Stimulated activated naive CD8-positive, alpha-beta T cell treated with anti-CD3 and anti-CD28 coated beads, Interleukin-15, Interleukin-2, amounts not matched to agents 100 ng/mL and 50 ng/mL, for 24 hours (primary cell): ENCODE results near the gene PRR20G.
"Not testable (repeated sequence)": the region's sequence is repeated elsewhere in the genome, so short reads cannot be mapped to it uniquely, and the experiment has no call there.

ENCODE experiments used
- H3K27ac Mint-ChIP-seq: one replicate; pipeline ENCODE4 v1.8.0; 2021; ENCODE audit warnings: mild to moderate bottlenecking, mixed read lengths
- H3K27me3 Mint-ChIP-seq: one replicate; pipeline ENCODE4 v1.8.0; 2021; ENCODE audit warnings: mixed read lengths
- H3K36me3 Mint-ChIP-seq: one replicate; pipeline ENCODE4 v1.8.0; 2021; ENCODE audit warnings: low read depth, mixed read lengths
- H3K4me1 Mint-ChIP-seq: one replicate; pipeline ENCODE4 v1.8.0; 2021; ENCODE audit warnings: low read depth, mixed read lengths
- H3K4me3 Mint-ChIP-seq: one replicate; pipeline ENCODE4 v1.8.0; 2021; ENCODE audit warnings: mild to moderate bottlenecking, mixed read lengths
- H3K9me3 Mint-ChIP-seq: one replicate; pipeline ENCODE4 v1.8.0; 2021; ENCODE audit warnings: mixed read lengths

The PRR20G gene

GRCh38 chr3:127308821-127309220, 21.0 kb upstream of the PRR20G start:
- not testable (repeated sequence) for H3K27ac Mint-ChIP-seq, H3K36me3 Mint-ChIP-seq, H3K4me1 Mint-ChIP-seq, H3K4me3 Mint-ChIP-seq, H3K9me3 Mint-ChIP-seq
- peaks cover 12% of the 10 kb centered on the region for H3K27me3 Mint-ChIP-seq

GRCh38 chr3:127307916-127308315, 20.1 kb upstream of the PRR20G start:
- Mint-ChIP-seq H3K4me1 (no peaks in the 10 kb centered on the region), H3K4me3 (no peak overlapping the region)

GRCh38 chr3:127307112-127307835, 19.4 kb upstream of the PRR20G start:
- no peak overlapping the region for H3K27ac Mint-ChIP-seq
- H3K27me3 Mint-ChIP-seq = peaks cover 12% of the 10 kb centered on the region

More at GRCh38 chr3:127307916-127308315, 20.1 kb upstream of the PRR20G start:
- no peak overlapping the region for H3K27ac Mint-ChIP-seq
- no peaks in the 10 kb centered on the region for H3K36me3 Mint-ChIP-seq
- H3K27me3 Mint-ChIP-seq = peaks cover 12% of the 10 kb centered on the region
- no peaks in the 10 kb centered on the region for H3K9me3 Mint-ChIP-seq

GRCh38 chr3:127306361-127307111, 18.7 kb upstream of the PRR20G start:
- Mint-ChIP-seq H3K9me3 (no peaks in the 10 kb centered on the region), H3K27me3 (peaks cover 9% of the 10 kb centered on the region), H3K4me1 (no peaks in the 10 kb centered on the region), H3K27ac (no peak overlapping the region), H3K4me3 (no peak overlapping the region), H3K36me3 (no peaks in the 10 kb centered on the region)

More at GRCh38 chr3:127307112-127307835, 19.4 kb upstream of the PRR20G start:
- H3K36me3 Mint-ChIP-seq = no peaks in the 10 kb centered on the region
- no peaks in the 10 kb centered on the region for H3K9me3 Mint-ChIP-seq
- H3K4me3 Mint-ChIP-seq = no peak overlapping the region
- no peaks in the 10 kb centered on the region for H3K4me1 Mint-ChIP-seq

- peaks cover 8% of the 10 kb centered on the region for H3K27me3 Mint-ChIP-seq
- H3K4me3 Mint-ChIP-seq = no peak overlapping the region
- no peak overlapping the region for H3K27ac Mint-ChIP-seq
- no peaks in the 10 kb centered on the region for H3K4me1 Mint-ChIP-seq
- H3K36me3 Mint-ChIP-seq = no peaks in the 10 kb centered on the region
- H3K9me3 Mint-ChIP-seq = no peaks in the 10 kb centered on the region
These were observed 17.7 kb upstream of the PRR20G start for GRCh38 chr3:127305499-127306060.

- Mint-ChIP-seq H3K27ac (no peak overlapping the region), H3K4me3 (no peak overlapping the region), H3K4me1 (no peaks in the 10 kb centered on the region), H3K36me3 (no peaks in the 10 kb centered on the region), H3K9me3 (no peaks in the 10 kb centered on the region), H3K27me3 (peaks cover 8% of the 10 kb centered on the region)
These were observed 16.4 kb upstream of the PRR20G start for GRCh38 chr3:127304121-127304744.

GRCh38 chr3:127299276-127299675, 11.4 kb upstream of the PRR20G start:
- no peaks in the 10 kb centered on the region for H3K9me3 Mint-ChIP-seq
- H3K4me3 Mint-ChIP-seq = no peak overlapping the region
- no peak overlapping the region for H3K27ac Mint-ChIP-seq
- H3K4me1 Mint-ChIP-seq = no peaks in the 10 kb centered on the region
- H3K27me3 Mint-ChIP-seq = peaks cover 15% of the 10 kb centered on the region
- H3K36me3 Mint-ChIP-seq = no peaks in the 10 kb centered on the region

GRCh38 chr3:127296959-127297358, 9.1 kb upstream of the PRR20G start:
- no peaks in the 10 kb centered on the region for H3K4me1 Mint-ChIP-seq
- no peak overlapping the region for H3K27ac Mint-ChIP-seq
- H3K9me3 Mint-ChIP-seq = no peaks in the 10 kb centered on the region
- H3K27me3 Mint-ChIP-seq = peaks cover 24% of the 10 kb centered on the region
- no peak overlapping the region for H3K4me3 Mint-ChIP-seq
- no peaks in the 10 kb centered on the region for H3K36me3 Mint-ChIP-seq

GRCh38 chr3:127296166-127296565, 8.3 kb upstream of the PRR20G start:
- Mint-ChIP-seq H3K36me3 (no peaks in the 10 kb centered on the region), H3K4me1 (no peaks in the 10 kb centered on the region), H3K9me3 (no peaks in the 10 kb centered on the region), H3K4me3 (no peak overlapping the region), H3K27me3 (peaks cover 24% of the 10 kb centered on the region), H3K27ac (no peak overlapping the region)

GRCh38 chr3:127293650-127294049, 5.8 kb upstream of the PRR20G start:
- H3K27ac Mint-ChIP-seq = not testable (repeated sequence)

GRCh38 chr3:127291611-127292010, 3.8 kb upstream of the PRR20G start:
- Mint-ChIP-seq H3K27me3 (peaks cover 19% of the 10 kb centered on the region), H3K4me3 (no peak overlapping the region), H3K36me3 (no peaks in the 10 kb centered on the region), H3K4me1 (no peaks in the 10 kb centered on the region), H3K27ac (no peak overlapping the region), H3K9me3 (peaks cover 9% of the 10 kb centered on the region)

More at GRCh38 chr3:127293650-127294049, 5.8 kb upstream of the PRR20G start:
- H3K4me1 Mint-ChIP-seq, H3K9me3 Mint-ChIP-seq, H3K4me3 Mint-ChIP-seq, H3K36me3 Mint-ChIP-seq: not testable (repeated sequence)
- H3K27me3 Mint-ChIP-seq = peaks cover 23% of the 10 kb centered on the region

GRCh38 chr3:127291114-127291513, 3.3 kb upstream of the PRR20G start:
- Mint-ChIP-seq H3K4me1 (no peaks in the 10 kb centered on the region), H3K27ac (no peak overlapping the region), H3K27me3 (peaks cover 16% of the 10 kb centered on the region), H3K4me3 (no peak overlapping the region), H3K36me3 (no peaks in the 10 kb centered on the region), H3K9me3 (peaks cover 12% of the 10 kb centered on the region)

- H3K36me3 Mint-ChIP-seq = no peaks in the 10 kb centered on the region
- H3K27ac Mint-ChIP-seq = no peak overlapping the region
- peaks cover 14% of the 10 kb centered on the region for H3K27me3 Mint-ChIP-seq
- H3K9me3 Mint-ChIP-seq = peaks cover 12% of the 10 kb centered on the region
- no peaks in the 10 kb centered on the region for H3K4me1 Mint-ChIP-seq
- no peak overlapping the region for H3K4me3 Mint-ChIP-seq
These were observed 2.1 kb upstream of the PRR20G start for GRCh38 chr3:127289706-127290575.

GRCh38 chr3:127288921-127289705, 1.3 kb upstream of the PRR20G start:
- Mint-ChIP-seq H3K4me3 (no peak overlapping the region), H3K9me3 (peaks cover 12% of the 10 kb centered on the region), H3K36me3 (no peaks in the 10 kb centered on the region), H3K27me3 (peaks cover 8% of the 10 kb centered on the region), H3K27ac (no peak overlapping the region), H3K4me1 (no peaks in the 10 kb centered on the region)
